Measurements from ENCODE around the gene NCKAP5. TPM values are rescaled to one million over a fixed set of nuclear protein-coding genes. Genes with fewer than 3 reads are reported as not detected.

The NCKAP5 gene
- total RNA-seq, 1 experiment from 2014 or later: not detected

- Mint-ChIP-seq H3K36me3 (ENCODE audit: insufficient read depth, unreplicated experiment) (no peaks in the 10 kb centered on the region), H3K9me3 (ENCODE audit: unreplicated experiment) (peaks cover 6% of the 10 kb centered on the region), H3K27me3 (ENCODE audit: insufficient read depth, unreplicated experiment) (no peaks in the 10 kb centered on the region), H3K4me3 (ENCODE audit: unreplicated experiment) (no peak overlapping the region), H3K27ac (ENCODE audit: low read depth, unreplicated experiment) (no peak overlapping the region), H3K4me1 (ENCODE audit: insufficient read depth, unreplicated experiment) (no peaks in the 10 kb centered on the region)
- BruUV-seq (replicated peaks): no TSS peak
- no peak for DNase-seq (ENCODE audit: unreplicated experiment)
- POLR2A ChIA-PET: interaction anchor here (0.7 kb wide), 1 partner anchor 213 kb away, joined by 3 read pairs; no protein-coding TSS in a partner anchor
- TF ChIP-seq CTCF (IDR thresholded peaks at IDR 0.05; ENCODE audit: unreplicated experiment): no peak
- CTCF ChIA-PET: interaction anchor here (0.6 to 1.6 kb wide), 3 partner anchors 22 to 238 kb away, joined by 3 to 6 read pairs (median 4); no protein-coding TSS in a partner anchor
- intact Hi-C loops (cut with micrococcal nuclease): no loop called here
Observed at GRCh38 chr2:133606616-133607015, 38.4 kb upstream of the NCKAP5 start.

GRCh38 chr2:133605766-133606137, 37.5 kb upstream of the NCKAP5 start:
- H3K36me3 Mint-ChIP-seq (ENCODE audit: insufficient read depth, unreplicated experiment): no peaks in the 10 kb centered on the region
- POLR2A ChIA-PET: no interaction called here
- intact Hi-C loops (cut with micrococcal nuclease): no loop called here
- H3K4me1 Mint-ChIP-seq (ENCODE audit: insufficient read depth, unreplicated experiment): no peaks in the 10 kb centered on the region
- H3K27me3 Mint-ChIP-seq (ENCODE audit: insufficient read depth, unreplicated experiment): no peaks in the 10 kb centered on the region
- CTCF ChIA-PET: interaction anchor here (1.6 kb wide), 1 partner anchor 239 kb away, joined by 4 read pairs; no protein-coding TSS in a partner anchor
- DNase-seq (ENCODE audit: unreplicated experiment): no peak
- peaks cover 6% of the 10 kb centered on the region for H3K9me3 Mint-ChIP-seq (ENCODE audit: unreplicated experiment)
- no peak for TF ChIP-seq CTCF (IDR thresholded peaks at IDR 0.05; ENCODE audit: unreplicated experiment)
- BruUV-seq (replicated peaks): no TSS peak
- H3K27ac Mint-ChIP-seq (ENCODE audit: low read depth, unreplicated experiment): no peak overlapping the region
- no peak overlapping the region for H3K4me3 Mint-ChIP-seq (ENCODE audit: unreplicated experiment)

DNA sequence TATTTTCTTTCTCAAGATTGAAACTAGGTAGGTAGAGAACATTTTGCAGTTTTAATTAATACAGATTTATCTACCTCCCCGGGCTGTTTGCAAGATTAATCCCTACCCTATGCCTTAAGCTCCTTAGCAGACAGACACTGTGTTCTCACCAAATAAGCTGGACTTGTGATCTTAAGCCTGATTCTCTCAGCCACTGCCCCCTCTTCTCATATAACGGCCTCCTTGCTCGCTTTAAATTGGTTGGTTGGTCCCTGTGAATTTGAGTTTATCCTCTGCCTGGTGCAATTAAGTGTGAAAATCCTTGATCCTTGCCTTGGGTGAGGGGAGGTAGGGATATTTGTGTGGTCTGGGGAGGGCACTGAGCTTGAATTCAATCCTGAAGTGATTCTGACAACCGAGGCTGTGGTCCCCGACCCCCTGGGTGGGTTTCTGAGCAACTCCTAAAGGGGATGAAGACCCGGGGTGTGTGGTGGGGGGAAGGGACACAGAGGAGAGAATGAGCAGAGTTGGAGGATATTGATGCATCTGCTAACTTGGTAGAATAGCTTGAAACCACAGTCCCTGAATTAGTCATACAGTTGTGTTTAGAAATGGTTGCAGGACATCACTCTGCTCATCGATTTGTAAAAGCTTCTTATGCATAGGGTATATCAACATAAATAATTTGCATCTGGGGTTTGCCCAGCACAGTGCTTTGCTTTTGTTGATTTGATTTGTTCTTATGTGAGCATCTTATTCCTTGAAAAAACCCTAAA, 36.9 kb upstream of the NCKAP5 start:
- ChIA-PET POLR2A (interaction anchor here (0.6 kb wide), 1 partner anchor 1193 kb away, joined by 3 read pairs; no protein-coding TSS in a partner anchor), CTCF (no interaction called here)
- Mint-ChIP-seq H3K36me3 (ENCODE audit: insufficient read depth, unreplicated experiment) (no peaks in the 10 kb centered on the region), H3K4me1 (ENCODE audit: insufficient read depth, unreplicated experiment) (no peaks in the 10 kb centered on the region), H3K4me3 (ENCODE audit: unreplicated experiment) (no peak overlapping the region), H3K27me3 (ENCODE audit: insufficient read depth, unreplicated experiment) (no peaks in the 10 kb centered on the region), H3K9me3 (ENCODE audit: unreplicated experiment) (peaks cover 4% of the 10 kb centered on the region), H3K27ac (ENCODE audit: low read depth, unreplicated experiment) (no peak overlapping the region)
- BruUV-seq (replicated peaks): no TSS peak
- no peak for TF ChIP-seq CTCF (IDR thresholded peaks at IDR 0.05; ENCODE audit: unreplicated experiment)
- DNase-seq (ENCODE audit: unreplicated experiment): no peak
- intact Hi-C loops (cut with micrococcal nuclease): no loop called here

GRCh38 chr2:133603109-133603508, 34.8 kb upstream of the NCKAP5 start:
- Mint-ChIP-seq H3K36me3 (ENCODE audit: insufficient read depth, unreplicated experiment) (no peaks in the 10 kb centered on the region), H3K9me3 (ENCODE audit: unreplicated experiment) (no peaks in the 10 kb centered on the region), H3K4me3 (ENCODE audit: unreplicated experiment) (no peak overlapping the region), H3K27me3 (ENCODE audit: insufficient read depth, unreplicated experiment) (no peaks in the 10 kb centered on the region), H3K4me1 (ENCODE audit: insufficient read depth, unreplicated experiment) (no peaks in the 10 kb centered on the region), H3K27ac (ENCODE audit: low read depth, unreplicated experiment) (no peak overlapping the region)
- intact Hi-C loops (cut with micrococcal nuclease): no loop called here
- no peak for TF ChIP-seq CTCF (IDR thresholded peaks at IDR 0.05; ENCODE audit: unreplicated experiment)
- no peak for DNase-seq (ENCODE audit: unreplicated experiment)
- no TSS peak for BruUV-seq (replicated peaks)
- ChIA-PET POLR2A (no interaction called here), CTCF (no interaction called here)

Measured in MCF 10A (cell line).